ENCODE results near the gene PUM1. TPM values are rescaled to one million over a fixed set of nuclear protein-coding genes. Genes with fewer than 3 reads are reported as not detected.

PUM1 gene
- total RNA-seq, 2 donors from 2014 or later: 30.9 to 32.3 TPM

GRCh38 chr1:30887485-30888315 is 177.8 kb downstream of the PUM1 start:
- Histone ChIP-seq H3K4me1 (peaks cover 4% of the 10 kb centered on the region), H3K36me3 (replicated peaks in 1 of 2; ENCODE audit: insufficient read depth in 1 of 2, low read depth in 2 of 2) (no peaks in the 10 kb centered on the region), H3K27ac (no peak overlapping the region), H3K4me3 (no peak overlapping the region), H3K27me3 (no peaks in the 10 kb centered on the region), H3K9me3 (no peaks in the 10 kb centered on the region)
- WGBS, 2 donors: 79 to 89% methylated on average over 5 to 10 of the region's 10 CpGs
- TF ChIP-seq CTCF (IDR thresholded peaks at IDR 0.05) (no peak), POLR2A (IDR thresholded peaks at IDR 0.05) (no peak)
- ATAC-seq (peak; percentile 6), DNase-seq (no peak)
- intact Hi-C loops (cut with DNase I): no loop called here

GRCh38 chr1:30886710-30887428 is 178.6 kb downstream of the PUM1 start:
- no peaks in the 10 kb centered on the region for H3K36me3 ChIP-seq (replicated peaks in 1 of 2; ENCODE audit: insufficient read depth in 1 of 2, low read depth in 2 of 2)
- ATAC-seq: no peak
- H3K27ac ChIP-seq: no peak overlapping the region
- TF ChIP-seq CTCF (IDR thresholded peaks at IDR 0.05) (no peak), POLR2A (IDR thresholded peaks at IDR 0.05) (no peak)
- peaks cover 4% of the 10 kb centered on the region for H3K4me1 ChIP-seq
- H3K4me3 ChIP-seq: no peak overlapping the region
- DNase-seq: no peak
- H3K27me3 ChIP-seq: no peaks in the 10 kb centered on the region
- intact Hi-C loops (cut with DNase I): no loop called here
- no peaks in the 10 kb centered on the region for H3K9me3 ChIP-seq
- WGBS, 2 donors: 89 to 90% methylated on average over 10 to 11 of the region's 12 CpGs

GRCh38 chr1:30885570-30886522 is 179.7 kb downstream of the PUM1 start:
- ATAC-seq (no peak), DNase-seq (no peak)
- Histone ChIP-seq H3K4me3 (no peak overlapping the region), H3K27me3 (no peaks in the 10 kb centered on the region), H3K9me3 (no peaks in the 10 kb centered on the region), H3K36me3 (replicated peaks in 1 of 2; ENCODE audit: insufficient read depth in 1 of 2, low read depth in 2 of 2) (no peaks in the 10 kb centered on the region), H3K27ac (no peak overlapping the region), H3K4me1 (peaks cover 4% of the 10 kb centered on the region)
- WGBS, 2 donors: 65 to 74% methylated on average over 10 to 17 of the region's 17 CpGs
- no peak for TF ChIP-seq POLR2A (IDR thresholded peaks at IDR 0.05)
- no peak for TF ChIP-seq CTCF (IDR thresholded peaks at IDR 0.05)
- intact Hi-C loops (cut with DNase I): no loop called here

- Histone ChIP-seq H3K4me1 (peaks cover 4% of the 10 kb centered on the region), H3K9me3 (no peaks in the 10 kb centered on the region), H3K27ac (no peak overlapping the region), H3K36me3 (replicated peaks in 1 of 2; ENCODE audit: insufficient read depth in 1 of 2, low read depth in 2 of 2) (no peaks in the 10 kb centered on the region), H3K4me3 (no peak overlapping the region), H3K27me3 (no peaks in the 10 kb centered on the region)
- 87% methylated on average over 5 of the region's 5 CpGs for WGBS, 2 donors
- no peak for ATAC-seq
- no peak for TF ChIP-seq CTCF (IDR thresholded peaks at IDR 0.05)
- no peak for TF ChIP-seq POLR2A (IDR thresholded peaks at IDR 0.05)
- intact Hi-C loops (cut with DNase I): no loop called here
- no peak for DNase-seq
Measured at GRCh38 chr1:30884723-30885122, 180.8 kb downstream of the PUM1 start.
